ENCODE data around the gene RHOF.

Gene RHOF

GRCh38 chr12:121803861-121804416, 10.5 kb upstream of the RHOF start, which contains the start of gene SETD1B:
Gene SETD1B, plus strand, starts transcription at chr12:121804009. Its CDS starts 729 bp downstream, at chr12:121804738.
- peak; percentile 37 for DNase-seq

GRCh38 chr12:121802843-121803698, 9.6 kb upstream of the RHOF start:
- peak; percentile 93 for DNase-seq

- no peak for DNase-seq
These were observed 9.0 kb upstream of the RHOF start for GRCh38 chr12:121802485-121802842.

GRCh38 chr12:121801595-121802484, 8.4 kb upstream of the RHOF start:
- DNase-seq = no peak

- DNase-seq = peak; percentile 68
These were observed 7.5 kb upstream of the RHOF start for GRCh38 chr12:121800694-121801594.

- DNase-seq = peak; percentile 90
These were observed 6.6 kb upstream of the RHOF start for GRCh38 chr12:121799842-121800693.

- DNase-seq = peak; percentile 76
These were observed 5.8 kb upstream of the RHOF start for GRCh38 chr12:121799156-121799841.

- no peak for DNase-seq
These were observed 5.3 kb upstream of the RHOF start for GRCh38 chr12:121798787-121799155.

- no peak for DNase-seq
These were observed 4.7 kb upstream of the RHOF start for GRCh38 chr12:121797937-121798786.

- DNase-seq = peak; percentile 78
These were observed 3.6 kb upstream of the RHOF start for GRCh38 chr12:121796855-121797751.

GRCh38 chr12:121795034-121795968, 1.8 kb upstream of the RHOF start:
- DNase-seq = peak; percentile 60

GRCh38 chr12:121794534-121795033, 1.1 kb upstream of the RHOF start:
- DNase-seq = no peak

GRCh38 chr12:121793838-121794533, 498 bp upstream of the RHOF start:
- DNase-seq = peak; percentile 91

GRCh38 chr12:121792607-121793439, 665 bp downstream of the RHOF start:
- no peak for DNase-seq

GRCh38 chr12:121791671-121792551, 1.6 kb downstream of the RHOF start:
- peak; percentile 68 for DNase-seq
